PC-9 (cell line): ENCODE measurements around the gene ST6GALNAC3.

Experiments used
- CTCF ChIP-seq: fragments of 200-600 bp; sonication (generic); conservative IDR thresholded peaks from 2 replicates; pipeline ENCODE4 v1.6.1; 2017; ENCODE audit warnings: mixed run types, antibody characterized with exemption, mild to moderate bottlenecking, moderate library complexity
- EZH2 ChIP-seq: fragments of 200-600 bp; sonication (generic); IDR thresholded peaks from 2 replicates; pipeline ENCODE4 v1.8.0; 2017; ENCODE audit warnings: antibody characterized with exemption, low read depth

GRCh38 chr1:76146184-76146583 lies 71.6 kb downstream of the ST6GALNAC3 start:
- TF ChIP-seq CTCF (no peak), EZH2 (no peak)
